Skeletal muscle tissue (tissue), 5 donors: ENCODE data around the gene MPP4. TPM values are rescaled to one million over a fixed set of nuclear protein-coding genes. Genes with fewer than 3 reads are reported as not detected.

ENCODE experiments used
- H3K27ac ChIP-seq: one replicate; pipeline ENCODE4 v1.7.0; 2013; ENCODE audit warnings: mild to moderate bottlenecking, low read depth, low read length, inconsistent platforms
- H3K27me3 ChIP-seq, 3 donors: one replicate each; pipeline ENCODE4 v1.7.0; 2013; ENCODE audit warnings: low read length in 3 of 3; ENCODE audit not compliant: control insufficient read depth in 3 of 3, insufficient read depth in 3 of 3
- H3K36me3 ChIP-seq, 3 donors: one replicate each; pipeline ENCODE4 v1.7.0; 2013; ENCODE audit warnings: low read length in 3 of 3; ENCODE audit not compliant: control insufficient read depth in 3 of 3, insufficient read depth in 3 of 3
- H3K4me1 ChIP-seq, 3 donors: one replicate each; pipeline ENCODE4 v1.7.0; 2013; ENCODE audit warnings: low read length in 3 of 3, mild to moderate bottlenecking in 3 of 3; ENCODE audit not compliant: control insufficient read depth in 3 of 3, insufficient read depth in 3 of 3
- H3K4me3 ChIP-seq, 3 donors: one replicate each; pipeline ENCODE4 v1.7.0; 2013; ENCODE audit warnings: low read length in 3 of 3
- H3K9ac ChIP-seq, 3 donors: one replicate each; pipeline ENCODE4 v1.7.0; 2013; ENCODE audit warnings: low read length in 3 of 3, mild to moderate bottlenecking in 3 of 3, moderate library complexity in 2 of 3, low read depth in 1 of 3
- H3K9me3 ChIP-seq, 3 donors: one replicate each; pipeline ENCODE4 v1.7.0; 2013; ENCODE audit warnings: low read length in 3 of 3; ENCODE audit not compliant: control insufficient read depth in 3 of 3
- small RNA-seq: library from RNA; depleted of rRNA; stranded (forward); fragments of <200 nt; gene quantifications from one replicate; pipeline ENCODE3, GENCODE V24; 2014
- total RNA-seq: library from RNA; depleted of rRNA; stranded (reverse); fragments of >200 nt; gene quantifications from one replicate; pipeline ENCODE4 v1.2.3, GENCODE V29; 2014
- donor health status: Osteomylitis.

MPP4 gene
- total RNA-seq, 1 donor from 2014 or later = under 0.01 TPM

DNA sequence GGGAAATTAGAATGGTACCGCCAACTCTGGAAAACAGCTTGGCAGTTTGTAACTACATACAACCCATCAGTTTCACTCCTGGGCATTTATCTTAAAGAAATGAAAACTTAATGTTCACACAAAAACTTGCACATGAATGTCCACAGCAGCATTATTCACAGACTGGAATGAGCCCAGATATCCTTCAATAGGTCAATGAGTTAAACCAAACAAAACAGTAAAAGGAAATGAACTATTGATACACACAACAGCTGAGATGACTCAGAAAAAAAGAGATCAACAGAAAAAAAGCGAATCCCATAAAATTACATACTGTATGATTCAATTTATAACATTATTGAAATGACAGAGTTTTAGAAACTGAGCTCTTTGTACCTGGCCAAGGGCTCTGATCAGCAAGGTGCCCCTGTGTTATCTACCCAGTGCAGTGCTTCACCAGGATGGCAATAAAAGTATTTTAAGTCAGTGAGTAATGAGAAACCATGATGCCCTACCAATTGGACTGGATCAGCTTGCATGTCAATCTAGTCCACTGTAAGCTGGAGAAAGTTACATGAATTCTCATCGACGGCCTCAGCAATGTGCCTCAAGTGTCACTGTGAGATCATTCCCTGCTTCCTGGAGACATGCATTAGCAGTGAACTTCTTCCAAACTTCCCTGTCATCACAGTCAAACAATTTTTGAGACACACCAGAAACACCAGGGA is 77.0 kb downstream of the MPP4 start:
- H3K27ac ChIP-seq = no peak overlapping the region
- H3K9me3 ChIP-seq = no peaks in the 10 kb centered on the region

DNA sequence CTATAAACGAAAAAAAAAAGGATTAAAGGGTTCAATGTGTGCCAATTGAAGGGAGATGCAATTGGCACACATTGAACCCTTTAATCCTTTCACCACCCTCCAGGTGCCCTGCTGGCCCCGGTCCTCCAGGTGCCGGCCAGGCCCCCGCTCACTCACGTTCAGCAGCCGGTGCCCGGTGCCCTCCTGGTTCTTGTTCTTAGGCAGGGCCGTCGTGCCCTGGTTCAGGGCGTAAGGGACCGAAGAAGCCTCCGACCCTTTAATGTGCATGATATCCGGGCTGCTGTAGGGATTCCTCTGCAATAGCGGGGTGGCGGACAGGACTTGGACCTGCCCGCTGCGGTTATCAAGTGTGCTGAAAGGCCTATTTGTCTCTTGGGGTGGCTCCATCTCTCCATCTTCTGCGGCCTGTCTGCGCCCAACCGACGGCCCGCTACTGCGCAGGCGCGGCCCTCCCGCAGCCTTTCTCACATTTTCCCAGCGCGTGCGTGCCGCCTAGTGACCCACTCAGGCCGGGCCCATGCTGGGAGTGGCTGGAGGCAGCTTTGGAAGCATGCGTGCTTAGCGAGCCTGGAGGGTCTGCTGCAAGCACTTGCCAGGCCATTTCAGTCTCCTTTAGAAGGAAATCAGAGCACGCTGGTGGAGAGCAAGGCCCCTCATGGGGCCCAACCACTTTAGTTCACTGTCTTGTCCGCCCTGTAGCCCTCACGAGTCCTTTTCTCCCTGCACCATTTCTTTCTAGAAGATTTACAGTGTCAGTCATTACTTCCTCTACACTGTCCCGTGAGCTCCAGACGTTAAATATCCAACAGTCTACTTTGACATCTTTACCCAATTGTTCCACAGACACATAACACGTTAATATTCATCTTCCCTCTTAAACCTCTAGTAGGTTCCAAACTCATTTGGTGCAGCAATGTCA is 79.4 kb downstream of the MPP4 start:
- Histone ChIP-seq H3K27me3 (no peaks in the 10 kb centered on the region), H3K27ac (no peak overlapping the region), H3K36me3 (peaks cover 5 to 8% (median 5%) of the 10 kb centered on the region in 3 donors), H3K4me3 (peak overlapping the region; percentile 30 to 58 (median 36)), H3K9me3 (no peaks in the 10 kb centered on the region), H3K9ac (peak overlapping the region in 1 of 3 donors; percentile 16), H3K4me1 (no peaks in the 10 kb centered on the region)

More for the DNA sequence above, 77.0 kb downstream of the MPP4 start:
- Histone ChIP-seq H3K9ac (no peak overlapping the region), H3K4me3 (no peak overlapping the region), H3K36me3 (peaks cover 9 to 16% (median 9%) of the 10 kb centered on the region in 3 donors), H3K27me3 (no peaks in the 10 kb centered on the region), H3K4me1 (no peaks in the 10 kb centered on the region)

DNA sequence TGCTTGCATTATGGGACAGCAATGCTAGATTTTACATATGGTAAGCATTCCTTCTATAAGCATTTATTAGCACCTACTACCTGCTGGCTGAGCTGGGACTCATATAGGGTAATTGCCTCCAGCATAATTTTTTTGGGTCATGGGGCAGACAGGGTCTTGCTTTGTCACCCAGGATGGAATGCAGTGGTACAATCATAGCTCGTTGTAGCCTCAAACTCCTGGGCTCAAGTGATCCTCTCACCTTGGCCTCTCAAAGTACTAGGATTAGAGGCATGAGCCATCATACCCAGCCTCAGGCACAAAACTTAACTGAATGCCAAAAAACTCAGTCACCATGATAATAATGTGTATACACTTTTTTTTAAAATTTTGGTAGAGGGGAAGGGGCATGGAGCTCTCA is 90.4 kb downstream of the MPP4 start:
- H3K4me1 ChIP-seq = no peaks in the 10 kb centered on the region
- no peaks in the 10 kb centered on the region for H3K9me3 ChIP-seq
- no peaks in the 10 kb centered on the region for H3K27me3 ChIP-seq
- H3K27ac ChIP-seq = no peak overlapping the region
- no peak overlapping the region for H3K9ac ChIP-seq
- H3K36me3 ChIP-seq = no peaks in the 10 kb centered on the region
- no peak overlapping the region for H3K4me3 ChIP-seq

DNA sequence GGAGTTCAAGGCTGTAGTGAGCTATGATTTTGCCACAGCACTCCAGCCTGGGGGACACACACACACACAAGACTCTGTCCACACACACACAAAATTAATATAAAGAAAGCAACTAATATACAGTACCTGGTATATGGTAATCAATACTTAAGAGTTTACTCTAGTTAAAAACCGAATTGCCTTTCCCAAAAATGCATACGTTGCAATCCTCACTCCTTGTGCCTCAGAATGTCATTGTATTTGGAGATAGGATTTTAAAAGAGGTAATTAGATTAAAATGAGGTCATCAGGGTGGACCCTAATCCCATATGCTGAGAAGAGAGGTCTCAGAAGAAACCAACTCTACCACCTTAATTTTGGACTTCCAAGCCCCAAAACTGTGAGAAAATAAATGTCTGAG is 90.9 kb downstream of the MPP4 start:
- no peaks in the 10 kb centered on the region for H3K27me3 ChIP-seq
- no peaks in the 10 kb centered on the region for H3K4me1 ChIP-seq
- no peak overlapping the region for H3K4me3 ChIP-seq
- H3K9me3 ChIP-seq = no peaks in the 10 kb centered on the region
- no peak overlapping the region for H3K27ac ChIP-seq
- no peaks in the 10 kb centered on the region for H3K36me3 ChIP-seq
- no peak overlapping the region for H3K9ac ChIP-seq

DNA sequence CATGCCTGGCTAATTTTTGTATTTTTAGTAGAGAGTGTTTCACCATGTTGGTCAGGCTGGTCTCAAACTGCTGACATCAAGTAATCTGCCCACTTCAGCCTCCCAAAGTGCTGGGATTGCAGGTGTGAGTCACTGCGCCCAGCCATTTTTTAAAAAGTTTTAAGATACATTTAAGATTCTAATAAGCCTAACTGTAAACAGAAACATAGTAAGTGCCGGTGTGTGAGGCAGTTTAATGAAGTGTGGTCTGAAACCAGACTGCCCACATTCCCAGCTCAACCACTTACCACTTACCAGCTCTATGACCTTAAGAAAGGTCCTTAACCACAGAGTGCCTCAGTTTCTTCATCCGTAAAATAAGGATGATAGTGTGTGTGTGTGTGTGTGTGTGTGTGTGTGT is 97.5 kb downstream of the MPP4 start:
- H3K27me3 ChIP-seq = no peaks in the 10 kb centered on the region
- H3K4me3 ChIP-seq = no peak overlapping the region
- H3K27ac ChIP-seq = no peak overlapping the region
- no peaks in the 10 kb centered on the region for H3K9me3 ChIP-seq
- no peaks in the 10 kb centered on the region for H3K4me1 ChIP-seq
- no peaks in the 10 kb centered on the region for H3K36me3 ChIP-seq
- H3K9ac ChIP-seq = no peak overlapping the region

DNA sequence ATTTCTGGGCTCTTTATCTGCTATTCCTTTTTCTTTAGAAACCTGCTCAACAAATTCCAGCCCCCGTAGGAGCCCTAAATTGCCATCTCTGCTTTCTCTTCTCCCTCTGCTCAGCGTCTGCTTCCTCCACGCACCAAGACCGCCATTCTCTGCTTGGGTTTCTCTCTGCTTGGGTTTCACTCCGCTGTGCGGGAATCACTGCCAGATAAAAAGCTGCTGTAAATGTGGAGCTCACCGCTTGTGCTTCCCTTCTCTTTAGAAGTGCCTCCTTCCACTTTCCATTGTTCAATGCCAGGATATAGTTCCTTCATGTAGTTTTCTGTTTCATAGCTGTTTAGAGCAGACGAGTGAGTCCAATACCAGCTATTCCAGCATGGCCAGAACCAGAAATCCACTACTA is 101.0 kb downstream of the MPP4 start:
- H3K4me1 ChIP-seq = no peaks in the 10 kb centered on the region
- H3K27me3 ChIP-seq = no peaks in the 10 kb centered on the region
- H3K27ac ChIP-seq = no peak overlapping the region
- H3K4me3 ChIP-seq = no peak overlapping the region
- H3K36me3 ChIP-seq = no peaks in the 10 kb centered on the region
- H3K9me3 ChIP-seq = no peaks in the 10 kb centered on the region
- no peak overlapping the region for H3K9ac ChIP-seq

Small RNA genes within 50 kb of the gene (small RNA-seq; reads per million reads assigned to genes)
- not detected for gene RNU6-651P

Other genes starting within 250 kb of the MPP4 start
- gene TRAK2, start 247.2 kb downstream of the MPP4 start, total RNA-seq = 32.9 TPM
- gene STRADB, start 246.9 kb downstream of the MPP4 start, total RNA-seq = 109 TPM
- gene TMEM237, start 55.1 kb downstream of the MPP4 start, total RNA-seq = 19.3 TPM
- 28.2 TPM for gene ALS2, start 82.3 kb upstream of the MPP4 start, total RNA-seq
- gene CDK15, start 107.9 kb upstream of the MPP4 start, total RNA-seq = 0.52 TPM